ENCODE measurements around the gene CPVL. TPM values are rescaled to one million over a fixed set of nuclear protein-coding genes. Genes with fewer than 3 reads are reported as not detected.

CPVL gene
- total RNA-seq, 1 donor from 2014 or later: 56.6 TPM

GRCh38 chr7:29005406-29005805, 140.9 kb downstream of the CPVL start:
- TF ChIP-seq EZH2phosphoT487 (IDR thresholded peaks at IDR 0.05): no peak
- TF ChIP-seq EZH2 (IDR thresholded peaks at IDR 0.05): no peak
- TF ChIP-seq, protein P1, sequence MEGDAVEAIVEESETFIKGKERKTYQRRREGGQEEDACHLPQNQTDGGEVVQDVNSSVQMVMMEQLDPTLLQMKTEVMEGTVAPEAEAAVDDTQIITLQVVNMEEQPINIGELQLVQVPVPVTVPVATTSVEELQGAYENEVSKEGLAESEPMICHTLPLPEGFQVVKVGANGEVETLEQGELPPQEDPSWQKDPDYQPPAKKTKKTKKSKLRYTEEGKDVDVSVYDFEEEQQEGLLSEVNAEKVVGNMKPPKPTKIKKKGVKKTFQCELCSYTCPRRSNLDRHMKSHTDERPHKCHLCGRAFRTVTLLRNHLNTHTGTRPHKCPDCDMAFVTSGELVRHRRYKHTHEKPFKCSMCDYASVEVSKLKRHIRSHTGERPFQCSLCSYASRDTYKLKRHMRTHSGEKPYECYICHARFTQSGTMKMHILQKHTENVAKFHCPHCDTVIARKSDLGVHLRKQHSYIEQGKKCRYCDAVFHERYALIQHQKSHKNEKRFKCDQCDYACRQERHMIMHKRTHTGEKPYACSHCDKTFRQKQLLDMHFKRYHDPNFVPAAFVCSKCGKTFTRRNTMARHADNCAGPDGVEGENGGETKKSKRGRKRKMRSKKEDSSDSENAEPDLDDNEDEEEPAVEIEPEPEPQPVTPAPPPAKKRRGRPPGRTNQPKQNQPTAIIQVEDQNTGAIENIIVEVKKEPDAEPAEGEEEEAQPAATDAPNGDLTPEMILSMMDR (IDR thresholded peaks at IDR 0.05): no peak
- no peaks in the 10 kb centered on the region for H4K20me1 ChIP-seq (ENCODE audit: low read depth)
- peaks cover 30% of the 10 kb centered on the region for H3K9me3 Mint-ChIP-seq
- no peaks in the 10 kb centered on the region for H3F3A ChIP-seq (ENCODE audit: low read depth)
- no peak for DNase-seq (ENCODE audit: low spot score)
- H3K27ac ChIP-seq: no peak overlapping the region
- no peaks in the 10 kb centered on the region for H3K36me3 ChIP-seq
- H3K4me1 ChIP-seq: peaks cover 28% of the 10 kb centered on the region
- no peak overlapping the region for H3K4me3 ChIP-seq
- peaks cover 7% of the 10 kb centered on the region for H3K4me1 Mint-ChIP-seq
- H3K27ac Mint-ChIP-seq: no peak overlapping the region
- no peak overlapping the region for H3K4me3 Mint-ChIP-seq
- no peaks in the 10 kb centered on the region for H3K79me2 ChIP-seq (ENCODE audit: low read depth)
- H3K9me3 ChIP-seq (ENCODE audit: low read depth): no peaks in the 10 kb centered on the region
- H3K36me3 Mint-ChIP-seq: peaks cover 12% of the 10 kb centered on the region
- no peak overlapping the region for H2AFZ ChIP-seq (replicated peaks)
- peaks cover 5% of the 10 kb centered on the region for H3K27me3 Mint-ChIP-seq (ENCODE audit: insufficient read depth, low read depth)
- no peak overlapping the region for H3K4me2 ChIP-seq
- no peak overlapping the region for H3K9ac ChIP-seq
- H3K27me3 ChIP-seq: no peaks in the 10 kb centered on the region

DNA sequence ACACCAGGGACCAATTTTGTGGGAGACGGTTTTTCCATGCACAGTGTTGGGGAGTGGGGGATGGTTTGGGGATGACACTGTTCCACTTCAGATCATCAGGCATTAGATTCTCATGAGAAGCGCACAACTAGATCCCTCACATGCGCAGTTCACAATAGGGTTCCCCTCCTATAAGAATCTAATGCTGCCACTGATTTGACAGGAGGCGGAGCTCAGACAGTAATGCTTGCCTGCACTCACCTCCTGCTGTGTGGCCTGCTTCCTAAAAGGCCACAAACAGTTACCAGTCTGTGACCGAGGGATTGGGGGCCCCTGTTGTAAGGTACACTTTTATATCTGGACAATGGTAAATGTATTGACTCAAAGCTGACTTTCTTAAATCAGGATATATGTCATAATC, 142.6 kb downstream of the CPVL start:
- TF ChIP-seq, protein P1 (IDR thresholded peaks at IDR 0.05): no peak
- TF ChIP-seq EZH2 (IDR thresholded peaks at IDR 0.05) (no peak), EZH2phosphoT487 (IDR thresholded peaks at IDR 0.05) (no peak)
- no peak overlapping the region for H3K4me3 Mint-ChIP-seq
- Histone ChIP-seq H3K27ac (no peak overlapping the region), H3K9me3 (ENCODE audit: low read depth) (no peaks in the 10 kb centered on the region), H3K79me2 (ENCODE audit: low read depth) (no peaks in the 10 kb centered on the region), H3K4me2 (no peak overlapping the region), H3K27me3 (no peaks in the 10 kb centered on the region), H4K20me1 (ENCODE audit: low read depth) (no peaks in the 10 kb centered on the region), H2AFZ (replicated peaks) (no peak overlapping the region), H3K36me3 (no peaks in the 10 kb centered on the region), H3K4me1 (peaks cover 28% of the 10 kb centered on the region), H3K4me3 (no peak overlapping the region), H3K9ac (no peak overlapping the region), H3F3A (ENCODE audit: low read depth) (no peaks in the 10 kb centered on the region)
- peaks cover 30% of the 10 kb centered on the region for H3K9me3 Mint-ChIP-seq
- H3K4me1 Mint-ChIP-seq: peaks cover 19% of the 10 kb centered on the region
- H3K27ac Mint-ChIP-seq: no peak overlapping the region
- DNase-seq (ENCODE audit: low spot score): no peak
- peaks cover 5% of the 10 kb centered on the region for H3K27me3 Mint-ChIP-seq (ENCODE audit: insufficient read depth, low read depth)
- H3K36me3 Mint-ChIP-seq: peaks cover 12% of the 10 kb centered on the region

- Histone ChIP-seq H3K9me3 (ENCODE audit: low read depth) (no peaks in the 10 kb centered on the region), H4K20me1 (ENCODE audit: low read depth) (no peaks in the 10 kb centered on the region), H2AFZ (replicated peaks) (no peak overlapping the region), H3K27ac (no peak overlapping the region), H3K9ac (no peak overlapping the region), H3K4me2 (no peak overlapping the region), H3K27me3 (no peaks in the 10 kb centered on the region), H3K4me1 (peaks cover 26% of the 10 kb centered on the region), H3K79me2 (ENCODE audit: low read depth) (no peaks in the 10 kb centered on the region), H3F3A (ENCODE audit: low read depth) (no peaks in the 10 kb centered on the region), H3K36me3 (no peaks in the 10 kb centered on the region), H3K4me3 (no peak overlapping the region)
- peaks cover 5% of the 10 kb centered on the region for H3K27me3 Mint-ChIP-seq (ENCODE audit: insufficient read depth, low read depth)
- TF ChIP-seq EZH2 (IDR thresholded peaks at IDR 0.05): no peak
- TF ChIP-seq EZH2phosphoT487 (IDR thresholded peaks at IDR 0.05): no peak
- TF ChIP-seq, protein P1 (IDR thresholded peaks at IDR 0.05): no peak
- H3K4me3 Mint-ChIP-seq: no peak overlapping the region
- peaks cover 9% of the 10 kb centered on the region for H3K36me3 Mint-ChIP-seq
- no peak for DNase-seq (ENCODE audit: low spot score)
- peaks cover 23% of the 10 kb centered on the region for H3K9me3 Mint-ChIP-seq
- no peak overlapping the region for H3K27ac Mint-ChIP-seq
- H3K4me1 Mint-ChIP-seq: peaks cover 41% of the 10 kb centered on the region
Observed at GRCh38 chr7:29000717-29001076, 145.6 kb downstream of the CPVL start.

Measured in neural progenitor cell (in vitro differentiated cells).